Brain microvascular endothelial cell (primary cell): Measurements from ENCODE around the gene FBXL16.

Source experiments
- DNase-seq: peaks from one replicate; pipeline ENCODE4 v3.0.0-alpha.2; 2020
- H3K27ac ChIP-seq: fragments of 250-450 bp; sonication (Bioruptor Pico); 2 replicates; pipeline ENCODE4 v1.5.1; 2020; ENCODE audit warnings: mild to moderate bottlenecking, moderate library complexity
- H3K27me3 ChIP-seq: fragments of 250-450 bp; sonication (Bioruptor Pico); replicated peaks from 2 replicates; pipeline ENCODE4 v1.5.1; 2020; ENCODE audit warnings: mild to moderate bottlenecking
- H3K36me3 ChIP-seq: fragments of 250-450 bp; sonication (Bioruptor Pico); replicated peaks from 2 replicates; pipeline ENCODE4 v1.5.1; 2020; ENCODE audit warnings: mild to moderate bottlenecking
- H3K4me3 ChIP-seq: 2 replicates; pipeline ENCODE4 v1.5.1; 2011; ENCODE audit warnings: low read depth, mild to moderate bottlenecking, control low read depth, low read length, moderate library complexity
- in situ Hi-C: cut with HindIII; loops from 2 replicates; pipeline ENCODE4 v1.10.0; 2017; ENCODE audit warnings: low sequenced_read_pairs, low pct_ligation_motif_present
- TF ChIP-seq, protein P1 (sequence below): IDR thresholded peaks from 2 replicates; pipeline ENCODE4 v1.5.1; 2011; ENCODE audit warnings: low read depth, mild to moderate bottlenecking, moderate library complexity, low read length, control low read depth, inconsistent platforms; ENCODE audit errors: missing control alignments

Gene FBXL16

DNA sequence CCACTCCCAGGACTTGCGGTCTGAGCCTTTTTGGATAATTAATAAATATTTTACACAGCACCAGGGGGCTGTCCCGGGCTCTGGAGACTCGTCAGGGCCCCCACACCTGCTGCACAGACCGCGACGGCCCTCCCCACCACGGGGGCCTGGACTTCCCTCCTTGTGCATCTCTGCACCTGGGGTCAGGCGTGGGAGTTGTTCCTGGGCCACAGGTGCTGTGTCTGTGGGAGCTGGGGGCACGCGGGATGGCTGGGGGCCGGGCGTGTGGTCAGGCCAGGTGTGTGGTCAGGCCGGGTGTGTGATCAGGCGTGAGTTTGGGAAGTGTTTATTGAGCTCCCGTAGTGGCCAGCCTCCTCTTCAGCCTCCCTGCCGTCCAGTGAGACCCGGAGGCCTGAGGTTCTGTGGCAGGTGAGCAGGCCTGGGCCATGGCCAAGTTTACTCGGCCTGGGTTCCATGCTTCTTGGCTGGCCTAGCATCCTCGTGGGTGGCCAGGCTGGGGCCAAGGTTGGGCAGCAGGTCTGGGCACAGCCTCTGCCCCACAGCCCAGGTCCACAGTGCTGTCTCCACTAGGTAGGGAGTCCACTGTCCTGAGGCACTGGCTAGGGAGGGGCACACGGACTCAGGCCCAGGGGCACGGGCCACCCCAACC, 27.3 kb downstream of the FBXL16 start:
- TF ChIP-seq, protein P1, sequence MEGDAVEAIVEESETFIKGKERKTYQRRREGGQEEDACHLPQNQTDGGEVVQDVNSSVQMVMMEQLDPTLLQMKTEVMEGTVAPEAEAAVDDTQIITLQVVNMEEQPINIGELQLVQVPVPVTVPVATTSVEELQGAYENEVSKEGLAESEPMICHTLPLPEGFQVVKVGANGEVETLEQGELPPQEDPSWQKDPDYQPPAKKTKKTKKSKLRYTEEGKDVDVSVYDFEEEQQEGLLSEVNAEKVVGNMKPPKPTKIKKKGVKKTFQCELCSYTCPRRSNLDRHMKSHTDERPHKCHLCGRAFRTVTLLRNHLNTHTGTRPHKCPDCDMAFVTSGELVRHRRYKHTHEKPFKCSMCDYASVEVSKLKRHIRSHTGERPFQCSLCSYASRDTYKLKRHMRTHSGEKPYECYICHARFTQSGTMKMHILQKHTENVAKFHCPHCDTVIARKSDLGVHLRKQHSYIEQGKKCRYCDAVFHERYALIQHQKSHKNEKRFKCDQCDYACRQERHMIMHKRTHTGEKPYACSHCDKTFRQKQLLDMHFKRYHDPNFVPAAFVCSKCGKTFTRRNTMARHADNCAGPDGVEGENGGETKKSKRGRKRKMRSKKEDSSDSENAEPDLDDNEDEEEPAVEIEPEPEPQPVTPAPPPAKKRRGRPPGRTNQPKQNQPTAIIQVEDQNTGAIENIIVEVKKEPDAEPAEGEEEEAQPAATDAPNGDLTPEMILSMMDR: no peak
- H3K27ac ChIP-seq: no peak overlapping the region
- H3K4me3 ChIP-seq: no peak overlapping the region
- in situ Hi-C loops: no loop called here
- H3K36me3 ChIP-seq: peaks cover 30% of the 10 kb centered on the region
- H3K27me3 ChIP-seq: no peaks in the 10 kb centered on the region
- no peak for DNase-seq

DNA sequence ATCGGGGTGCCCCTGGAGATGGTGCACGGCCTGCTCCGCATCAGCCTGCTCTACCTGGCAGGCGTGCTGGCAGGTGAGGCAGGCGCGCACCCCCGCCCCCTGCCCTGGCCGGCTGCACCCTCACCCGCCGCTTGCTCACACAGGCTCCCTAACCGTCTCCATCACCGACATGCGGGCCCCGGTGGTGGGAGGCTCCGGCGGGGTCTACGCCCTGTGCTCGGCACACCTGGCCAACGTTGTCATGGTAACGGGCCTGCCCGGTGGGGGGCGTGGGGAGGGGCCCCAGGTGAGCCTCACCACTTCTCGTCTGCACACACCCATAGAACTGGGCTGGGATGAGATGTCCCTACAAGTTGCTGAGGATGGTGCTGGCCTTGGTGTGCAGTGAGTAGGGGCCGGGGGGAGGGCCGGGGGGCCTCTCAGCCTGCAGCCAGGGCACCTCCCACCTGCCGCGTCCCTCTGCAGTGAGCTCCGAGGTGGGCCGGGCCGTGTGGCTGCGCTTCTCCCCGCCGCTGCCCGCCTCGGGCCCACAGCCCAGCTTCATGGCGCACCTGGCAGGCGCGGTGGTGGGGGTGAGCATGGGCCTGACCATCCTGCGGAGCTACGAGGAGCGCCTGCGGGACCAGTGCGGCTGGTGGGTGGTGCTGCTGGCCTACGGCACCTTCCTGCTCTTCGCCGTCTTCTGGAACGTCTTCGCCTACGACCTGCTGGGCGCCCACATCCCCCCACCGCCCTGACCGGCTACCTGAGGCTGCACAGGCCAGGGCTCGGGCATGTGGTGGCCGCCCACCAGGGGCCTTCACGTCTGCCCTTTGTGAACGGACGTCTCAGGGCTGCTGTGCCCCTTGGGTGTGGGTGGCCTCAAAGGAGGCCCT, 28.0 kb downstream of the FBXL16 start:
- H3K4me3 ChIP-seq: no peak overlapping the region
- H3K36me3 ChIP-seq: peaks cover 30% of the 10 kb centered on the region
- H3K27me3 ChIP-seq: no peaks in the 10 kb centered on the region
- DNase-seq: no peak
- TF ChIP-seq, protein P1: no peak
- no peak overlapping the region for H3K27ac ChIP-seq
- in situ Hi-C loops: no loop called here

DNA sequence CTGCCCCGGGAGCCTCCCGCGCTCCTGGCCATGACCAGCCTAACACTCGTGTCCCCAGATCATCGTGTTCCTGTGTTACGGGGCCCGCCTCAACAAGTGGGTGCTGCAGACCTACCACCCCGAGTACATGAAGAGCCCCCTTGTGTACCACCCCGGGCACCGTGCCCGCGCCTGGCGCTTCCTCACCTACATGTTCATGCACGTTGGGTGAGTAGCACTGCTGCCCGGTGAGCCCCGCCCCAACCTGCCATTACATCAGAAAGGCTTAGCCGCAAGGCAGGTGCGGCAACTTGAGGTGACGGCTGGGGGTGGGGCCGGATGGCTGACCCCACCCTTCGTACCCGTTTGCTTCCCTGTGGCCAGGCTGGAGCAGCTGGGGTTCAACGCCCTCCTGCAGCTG, 28.7 kb downstream of the FBXL16 start:
- DNase-seq: no peak
- no peak overlapping the region for H3K4me3 ChIP-seq
- peaks cover 30% of the 10 kb centered on the region for H3K36me3 ChIP-seq
- H3K27me3 ChIP-seq: no peaks in the 10 kb centered on the region
- in situ Hi-C loops: no loop called here
- H3K27ac ChIP-seq: no peak overlapping the region
- TF ChIP-seq, protein P1: no peak

DNA sequence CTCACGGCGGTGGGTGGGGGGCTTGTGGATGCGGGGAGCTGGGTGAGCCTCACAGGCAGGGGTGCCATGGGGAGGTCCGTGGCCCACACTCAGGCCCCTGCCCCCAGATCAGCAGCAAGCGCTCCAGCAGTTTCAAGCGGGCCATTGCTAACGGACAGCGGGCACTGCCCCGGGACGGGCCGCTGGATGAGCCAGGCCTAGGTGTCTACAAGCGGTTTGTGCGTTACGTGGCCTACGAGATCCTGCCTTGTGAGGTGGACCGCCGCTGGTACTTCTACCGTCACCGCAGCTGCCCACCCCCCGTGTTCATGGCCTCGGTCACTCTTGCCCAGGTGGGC, 29.1 kb downstream of the FBXL16 start:
- DNase-seq: no peak

DNA sequence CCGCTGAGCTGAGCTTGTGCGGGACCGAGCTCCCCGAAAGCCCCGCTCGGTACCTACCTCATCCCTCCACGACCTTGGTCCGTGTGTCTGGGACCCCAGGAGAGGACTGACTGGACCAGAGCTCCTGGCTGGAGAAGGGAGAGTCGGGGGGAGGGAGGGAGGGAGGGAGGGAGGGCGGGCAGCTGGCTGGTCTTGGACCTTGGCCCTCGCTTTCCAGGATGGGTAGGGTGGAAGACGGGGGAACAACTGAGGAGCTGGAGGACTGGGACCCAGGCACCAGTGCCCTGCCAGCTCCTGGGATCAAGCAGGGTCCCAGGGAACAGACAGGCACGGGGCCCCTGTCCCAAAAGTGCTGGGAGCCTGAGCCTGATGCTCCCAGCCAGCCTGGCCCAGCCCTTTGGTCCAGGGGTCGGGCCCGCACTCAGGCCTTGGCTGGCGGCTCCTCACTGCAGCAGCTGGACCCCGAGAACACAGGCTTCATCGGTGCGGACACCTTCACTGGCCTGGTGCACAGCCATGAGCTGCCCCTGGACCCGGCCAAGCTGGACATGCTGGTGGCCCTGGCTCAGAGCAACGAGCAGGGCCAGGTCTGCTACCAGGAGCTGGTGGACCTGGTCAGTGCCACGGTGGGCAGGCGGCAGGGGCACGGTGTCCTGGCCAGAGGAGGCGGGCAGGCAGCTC, 29.6 kb downstream of the FBXL16 start:
- TF ChIP-seq, protein P1: no peak
- Histone ChIP-seq H3K4me3 (peak overlapping the region; percentile 29), H3K27ac (no peak overlapping the region), H3K36me3 (peaks cover 31% of the 10 kb centered on the region), H3K27me3 (no peaks in the 10 kb centered on the region)
- no peak for DNase-seq
- in situ Hi-C loops: no loop called here

More for the DNA sequence above, 29.1 kb downstream of the FBXL16 start:
- no peaks in the 10 kb centered on the region for H3K27me3 ChIP-seq
- H3K27ac ChIP-seq: no peak overlapping the region
- H3K36me3 ChIP-seq: peaks cover 27% of the 10 kb centered on the region
- H3K4me3 ChIP-seq: no peak overlapping the region
- in situ Hi-C loops: no loop called here
- TF ChIP-seq, protein P1: no peak
